ENCODE measurements around the gene XRCC3.

XRCC3 gene

GRCh38 chr14:103650213-103650612 lies 65.0 kb downstream of the XRCC3 start:
- Histone ChIP-seq H3K4me2 (ENCODE audit: low read length) (no peak overlapping the region), H3K9me3 (ENCODE audit: low read length) (no peaks in the 10 kb centered on the region), H3K4me3 (ENCODE audit: low read depth, low read length, poor library complexity, severe bottlenecking) (no peak overlapping the region), H3K4me1 (ENCODE audit: insufficient read depth, low read length, severe bottlenecking) (no peaks in the 10 kb centered on the region), H3K36me3 (ENCODE audit: insufficient read depth, low read length) (peaks cover 25% of the 10 kb centered on the region), H3K79me2 (ENCODE audit: insufficient read depth, low read length) (peaks cover 67% of the 10 kb centered on the region), H4K20me1 (ENCODE audit: insufficient read depth, low read length) (no peaks in the 10 kb centered on the region), H3K27me3 (ENCODE audit: insufficient read depth, low read length) (no peaks in the 10 kb centered on the region), H3K9me2 (ENCODE audit: low read depth, low read length) (no peaks in the 10 kb centered on the region), H2AFZ (ENCODE audit: low read length) (no peak overlapping the region), H3K27ac (ENCODE audit: low read depth, low read length, poor library complexity, severe bottlenecking) (no peak overlapping the region), H3K9ac (ENCODE audit: low read length) (no peak overlapping the region), H3F3A (ENCODE audit: insufficient read depth, low read length) (no peaks in the 10 kb centered on the region)
- TF ChIP-seq EZH2 (IDR thresholded peaks at IDR 0.05; ENCODE audit: borderline replicate concordance, low read length) = no peak
- no peak for TF ChIP-seq CTCF (IDR thresholded peaks at IDR 0.05; ENCODE audit: low read length)

GRCh38 chr14:103649001-103649400 lies 66.2 kb downstream of the XRCC3 start:
- Histone ChIP-seq H4K20me1 (ENCODE audit: insufficient read depth, low read length) (no peaks in the 10 kb centered on the region), H3K4me3 (ENCODE audit: low read depth, low read length, poor library complexity, severe bottlenecking) (no peak overlapping the region), H3K36me3 (ENCODE audit: insufficient read depth, low read length) (peaks cover 14% of the 10 kb centered on the region; the same call in 1 of the 2 replicates), H3F3A (ENCODE audit: insufficient read depth, low read length) (no peaks in the 10 kb centered on the region), H3K79me2 (ENCODE audit: insufficient read depth, low read length) (peaks cover 78% of the 10 kb centered on the region), H3K9ac (ENCODE audit: low read length) (no peak overlapping the region), H3K9me3 (ENCODE audit: low read length) (no peaks in the 10 kb centered on the region), H3K27me3 (ENCODE audit: insufficient read depth, low read length) (no peaks in the 10 kb centered on the region), H2AFZ (ENCODE audit: low read length) (no peak overlapping the region), H3K4me2 (ENCODE audit: low read length) (no peak overlapping the region), H3K27ac (ENCODE audit: low read depth, low read length, poor library complexity, severe bottlenecking) (no peak overlapping the region), H3K4me1 (ENCODE audit: insufficient read depth, low read length, severe bottlenecking) (no peaks in the 10 kb centered on the region), H3K9me2 (ENCODE audit: low read depth, low read length) (no peaks in the 10 kb centered on the region)
- TF ChIP-seq EZH2 (IDR thresholded peaks at IDR 0.05; ENCODE audit: borderline replicate concordance, low read length) (no peak), CTCF (IDR thresholded peaks at IDR 0.05; ENCODE audit: low read length) (no peak)
